ENCODE data around the gene TMEM248.
A peak's percentile ranks its signal among the peaks of the same experiment; 100 is the strongest.
"Not testable (repeated sequence)": the region's sequence is repeated elsewhere in the genome, so short reads cannot be mapped to it uniquely, and the experiment has no call there.

TMEM248 gene

GRCh38 chr7:66903360-66904062, 17.5 kb upstream of the TMEM248 start:
- H3K4me3 ChIP-seq (ENCODE audit: control insufficient read depth, low read depth, low read length), result no peak overlapping the region
- no peak for DNase-seq (ENCODE audit: low read depth)
- no peak for TF ChIP-seq CTCF (IDR thresholded peaks at IDR 0.05; ENCODE audit: control insufficient read depth, insufficient read depth, low read depth, low read length, missing control alignments)

- no peak overlapping the region for H3K4me3 ChIP-seq (ENCODE audit: control insufficient read depth, low read depth, low read length)
- no peak for TF ChIP-seq CTCF (IDR thresholded peaks at IDR 0.05; ENCODE audit: control insufficient read depth, insufficient read depth, low read depth, low read length, missing control alignments)
- DNase-seq (ENCODE audit: low read depth), result no peak
These were observed 16.9 kb upstream of the TMEM248 start for GRCh38 chr7:66904063-66904593.

GRCh38 chr7:66905278-66905677, 15.7 kb upstream of the TMEM248 start:
- TF ChIP-seq CTCF (IDR thresholded peaks at IDR 0.05; ENCODE audit: control insufficient read depth, insufficient read depth, low read depth, low read length, missing control alignments), result no peak
- no peak overlapping the region for H3K4me3 ChIP-seq (ENCODE audit: control insufficient read depth, low read depth, low read length)
- DNase-seq (ENCODE audit: low read depth), result no peak

- no peak overlapping the region for H3K4me3 ChIP-seq (ENCODE audit: control insufficient read depth, low read depth, low read length)
- TF ChIP-seq CTCF (IDR thresholded peaks at IDR 0.05; ENCODE audit: control insufficient read depth, insufficient read depth, low read depth, low read length, missing control alignments), result peak; percentile 32
- no peak for DNase-seq (ENCODE audit: low read depth)
These were observed 15.3 kb upstream of the TMEM248 start for GRCh38 chr7:66905689-66906088.

- DNase-seq (ENCODE audit: low read depth), result no peak
- no peak overlapping the region for H3K4me3 ChIP-seq (ENCODE audit: control insufficient read depth, low read depth, low read length)
- TF ChIP-seq CTCF (IDR thresholded peaks at IDR 0.05; ENCODE audit: control insufficient read depth, insufficient read depth, low read depth, low read length, missing control alignments), result no peak
These were observed 13.3 kb upstream of the TMEM248 start for GRCh38 chr7:66907731-66908130.

- H3K4me3 ChIP-seq (ENCODE audit: control insufficient read depth, low read depth, low read length); DNase-seq (ENCODE audit: low read depth): not testable (repeated sequence)
These were observed 12.4 kb upstream of the TMEM248 start for GRCh38 chr7:66908598-66908997.

- DNase-seq (ENCODE audit: low read depth), result no peak
- no peak overlapping the region for H3K4me3 ChIP-seq (ENCODE audit: control insufficient read depth, low read depth, low read length)
- no peak for TF ChIP-seq CTCF (IDR thresholded peaks at IDR 0.05; ENCODE audit: control insufficient read depth, insufficient read depth, low read depth, low read length, missing control alignments)
These were observed 10.2 kb upstream of the TMEM248 start for GRCh38 chr7:66910789-66911188.

- not testable (repeated sequence) for H3K4me3 ChIP-seq (ENCODE audit: control insufficient read depth, low read depth, low read length); DNase-seq (ENCODE audit: low read depth)
These were observed 9.8 kb upstream of the TMEM248 start for GRCh38 chr7:66911191-66911590.

Data from AG09309 (cell line).